Head of caudate nucleus (tissue), 42 donors: ENCODE data around the gene SLC6A18.

Experiments
- DNase-seq, 42 donors: peaks; one replicate each; pipeline versions ENCODE4 v3.0.0 to v3.0.0-alpha.2; 2020 to 2021; ENCODE audit warnings: mixed read lengths in 7 of 42
- intact Hi-C: fragments of 100-400 bp; cut with DNase I; formaldehyde crosslinking; loops from one replicate; pipeline ENCODE4 v1.15.0; 2022

Gene SLC6A18

DNA sequence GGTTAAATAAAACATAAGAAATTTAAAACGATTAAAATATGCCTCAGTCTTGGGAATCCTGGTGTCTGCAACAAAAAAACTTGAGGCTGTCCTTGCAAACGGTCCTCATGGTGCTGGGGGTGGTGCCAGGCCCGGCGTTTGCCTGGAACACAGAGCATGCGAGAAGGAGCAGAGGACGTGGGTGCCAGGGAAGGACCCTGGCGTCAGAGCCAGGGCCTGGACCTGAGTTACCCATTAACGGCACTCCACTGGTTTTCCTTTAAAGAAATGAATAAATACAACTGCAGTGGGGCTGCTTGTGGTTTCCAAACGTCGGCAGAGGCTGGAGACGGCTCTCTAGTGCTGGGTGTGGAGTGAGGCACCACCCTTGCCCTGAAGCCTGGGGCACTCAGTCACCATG, at the start of gene SLC6A18:
SLC6A18 (plus strand) TSS at position 301 of the 400 bp plus-strand sequence; CDS start at position 398, 97 bp downstream.
- no peak for DNase-seq
- intact Hi-C loops = no loop called here

DNA sequence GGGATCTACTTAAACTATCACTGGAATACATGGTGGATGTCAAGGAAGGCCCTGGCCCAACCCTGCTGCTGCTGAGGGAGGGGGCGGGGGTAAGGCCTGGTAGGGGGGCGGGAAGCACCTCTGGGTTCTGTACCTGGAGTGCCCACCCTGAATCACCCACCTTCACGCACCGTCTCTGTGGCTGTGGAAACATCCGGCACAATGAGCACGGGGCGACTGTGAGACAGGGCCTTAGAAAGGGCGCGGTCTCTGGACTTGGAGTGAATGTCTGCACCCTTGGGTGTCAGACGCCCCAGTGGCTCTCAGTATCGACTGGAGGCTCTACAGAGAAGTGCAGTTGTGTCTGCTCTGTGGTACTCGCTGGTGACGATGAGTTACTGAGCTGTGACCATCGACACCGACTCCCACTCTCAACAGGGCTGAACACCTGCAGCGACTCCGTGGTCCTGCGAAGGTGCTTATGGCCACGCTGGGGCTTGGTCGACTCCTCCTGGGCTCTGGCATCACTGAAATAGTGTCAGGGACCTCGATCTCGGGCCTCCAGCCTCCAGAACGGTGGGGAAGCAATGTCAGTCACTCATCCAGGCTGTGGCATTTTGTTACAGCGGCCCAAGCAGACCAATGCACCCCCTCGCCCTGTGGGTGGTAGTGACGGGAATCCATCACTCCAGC, 49.2 kb upstream of the SLC6A18 start:
- intact Hi-C loops = no loop called here
- peak in 4 of 42 donors; percentile 1 to 18 (median 7) for DNase-seq

DNA sequence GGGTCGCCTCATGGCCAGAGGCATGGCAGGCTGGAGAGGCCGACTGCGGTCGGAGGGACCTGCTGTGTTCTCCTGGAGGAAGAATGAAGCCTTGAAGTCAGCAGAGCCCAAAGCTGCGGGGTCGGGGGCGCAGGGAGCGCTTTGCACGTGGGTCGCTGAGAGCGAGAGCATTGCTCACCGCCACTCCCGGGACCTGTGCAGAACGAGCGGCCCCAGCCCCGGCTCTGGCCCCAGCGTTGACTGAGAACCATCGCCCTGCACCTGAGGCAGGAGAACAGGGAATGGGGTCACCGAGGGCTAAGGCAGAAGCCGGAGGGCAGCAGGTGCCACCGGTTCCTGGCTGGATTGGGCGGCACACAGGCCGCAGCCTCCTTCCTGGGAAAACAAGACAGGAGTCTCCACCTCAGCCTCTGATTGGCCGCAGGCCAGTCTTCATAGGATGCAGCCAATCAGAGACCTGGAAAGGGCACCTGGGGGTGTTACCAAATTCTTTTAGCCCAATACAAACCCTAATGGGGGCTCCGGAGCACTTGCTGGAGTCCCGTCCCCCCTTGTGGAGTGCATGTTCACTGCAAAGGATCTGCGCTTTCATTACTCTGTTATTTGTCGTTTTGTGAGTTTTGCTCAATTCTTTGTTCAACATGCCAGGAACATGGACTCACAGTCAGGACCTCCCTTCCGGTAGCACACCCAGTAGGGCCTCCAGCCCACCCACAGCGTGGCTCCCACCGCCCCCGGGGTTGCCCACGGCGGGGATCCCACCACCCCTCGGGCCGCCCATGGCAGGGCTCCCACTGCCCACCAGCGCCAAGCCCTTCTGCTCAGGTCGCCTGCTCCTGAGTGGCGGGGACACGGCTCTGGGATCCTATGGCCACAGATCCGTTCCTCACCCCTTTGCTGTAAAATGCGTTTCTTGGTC, 48.4 kb upstream of the SLC6A18 start:
- peak in 4 of 42 donors; percentile 2 to 24 (median 10) for DNase-seq
- intact Hi-C loops = no loop called here

GRCh38 chr5:1177826-1178528, 47.2 kb upstream of the SLC6A18 start:
- intact Hi-C loops = no loop called here

DNA sequence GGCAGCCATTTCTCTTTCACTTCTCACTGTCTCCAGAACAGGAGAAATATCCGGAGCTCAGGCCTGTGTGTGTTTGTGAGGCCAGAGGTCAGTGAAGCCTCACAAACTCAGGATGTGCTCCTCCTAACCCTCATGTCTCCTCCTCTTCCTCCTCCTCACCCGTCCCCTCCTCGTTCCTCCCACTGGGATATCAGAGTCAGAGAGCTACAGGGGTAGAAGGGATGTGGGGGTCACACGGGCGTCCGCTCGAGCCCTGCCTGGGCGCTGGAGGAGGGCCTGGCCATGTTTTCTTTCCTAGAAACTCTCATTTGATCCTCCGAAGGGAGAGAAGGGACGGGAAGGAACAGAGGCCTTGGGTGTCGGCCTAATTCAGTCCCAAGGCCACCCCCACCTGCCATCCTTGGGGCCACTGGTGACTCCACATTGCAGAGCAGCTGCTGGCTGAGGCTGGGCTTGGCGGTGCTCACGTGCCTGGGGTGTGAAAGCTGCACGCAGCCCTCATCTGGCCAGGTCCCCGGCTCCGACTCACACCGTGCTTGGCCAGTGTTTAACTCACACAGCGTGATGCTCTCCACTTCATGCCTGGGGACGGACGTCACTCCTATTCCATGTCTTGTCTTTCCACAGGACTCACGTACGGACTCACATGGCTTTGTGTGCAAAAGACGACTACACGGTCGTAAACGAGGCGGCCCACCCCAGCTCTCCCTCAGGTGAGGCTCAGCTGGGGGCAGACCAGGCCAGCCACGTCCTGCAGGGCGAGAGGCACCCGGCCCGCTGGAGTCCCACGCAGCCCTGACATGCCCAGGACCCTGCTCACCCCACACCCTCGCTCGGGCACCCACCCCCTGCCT, 46.4 kb upstream of the SLC6A18 start:
- peak in 2 of 42 donors; percentile 13 to 18 for DNase-seq
- intact Hi-C loops = no loop called here

More at GRCh38 chr5:1177826-1178528, 47.2 kb upstream of the SLC6A18 start:
- DNase-seq = peak in 4 of 42 donors; percentile 2 to 12 (median 8)

DNA sequence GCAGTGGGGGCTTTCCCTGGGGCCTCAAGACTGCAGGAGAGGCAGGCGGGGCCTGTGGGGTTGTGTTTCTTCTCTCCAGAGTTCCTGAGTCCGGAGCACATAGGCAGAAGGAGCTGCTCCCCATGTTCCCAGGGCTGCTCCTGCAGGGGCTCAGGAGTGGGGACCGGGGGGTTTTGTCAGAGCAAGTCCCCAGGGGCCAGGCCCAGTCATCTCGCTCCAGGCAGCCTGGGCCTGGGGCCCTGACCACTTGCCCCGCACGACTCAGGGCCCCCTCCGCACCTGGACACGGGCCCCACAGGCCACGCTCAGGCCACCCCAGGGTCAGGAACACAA, 45.8 kb upstream of the SLC6A18 start:
- intact Hi-C loops = no loop called here
- no peak for DNase-seq

- intact Hi-C loops = loop anchor here (10.0 kb wide), 1 partner anchor 165 kb away; the partner anchor contains the start of gene CLPTM1L
Observed at GRCh38 chr5:1180096-1180495, 45.1 kb upstream of the SLC6A18 start.

GRCh38 chr5:1180841-1181271, 44.3 kb upstream of the SLC6A18 start:
- peak in 3 of 42 donors; percentile 6 to 30 (median 13) for DNase-seq
- intact Hi-C loops = loop anchor here (10.0 kb wide), 1 partner anchor 164 kb away; the partner anchor contains the start of gene CLPTM1L

More at GRCh38 chr5:1180096-1180495, 45.1 kb upstream of the SLC6A18 start:
- peak in 1 of 42 donors; percentile 22 for DNase-seq

DNA sequence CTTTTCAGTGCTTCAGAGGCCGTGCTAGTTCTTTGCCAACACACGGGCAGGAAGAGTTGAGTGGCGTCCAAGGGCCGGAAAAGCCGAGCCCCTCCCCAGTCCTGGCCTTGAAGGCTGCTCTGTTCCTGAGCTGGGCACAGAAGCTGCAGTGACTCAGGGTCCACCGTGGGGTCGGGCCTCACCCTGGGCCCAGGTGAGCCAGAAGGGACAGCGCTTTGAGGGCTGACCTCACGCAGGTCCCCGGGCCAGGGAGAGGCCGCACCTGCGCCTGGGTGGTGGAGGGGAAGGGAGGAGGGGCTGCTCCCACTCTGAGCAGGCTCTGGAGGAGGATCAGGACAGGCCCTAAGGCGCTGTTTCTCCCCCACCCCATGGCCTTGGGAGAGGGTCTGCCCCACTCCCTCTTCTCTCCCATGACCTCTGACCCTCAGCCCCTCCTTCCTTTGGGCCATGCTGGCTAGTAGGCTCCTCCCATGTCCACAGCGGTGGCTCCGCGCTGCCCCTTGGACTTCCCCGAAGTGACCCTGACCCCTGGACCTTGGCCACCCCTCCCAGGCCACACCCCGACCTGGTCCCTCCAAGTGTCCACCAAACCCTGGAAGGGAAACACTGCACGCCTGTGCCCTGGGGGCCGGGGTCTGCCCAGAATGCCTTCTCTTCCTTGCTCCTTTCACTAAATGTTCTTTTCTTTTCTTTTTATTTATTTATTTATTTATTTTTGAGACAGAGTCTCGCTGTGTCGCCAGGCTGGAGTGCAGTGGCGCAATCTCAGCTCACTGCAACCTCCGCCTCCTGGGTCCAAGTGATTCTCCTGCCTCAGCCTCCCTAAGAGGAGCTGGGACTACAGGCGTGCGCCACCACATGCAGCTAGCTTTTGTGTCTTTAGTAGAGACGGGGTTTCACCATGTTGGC, 43.5 kb upstream of the SLC6A18 start:
- intact Hi-C loops = loop anchor here (10.0 kb wide), 1 partner anchor 163 kb away; the partner anchor contains the start of gene CLPTM1L

DNA sequence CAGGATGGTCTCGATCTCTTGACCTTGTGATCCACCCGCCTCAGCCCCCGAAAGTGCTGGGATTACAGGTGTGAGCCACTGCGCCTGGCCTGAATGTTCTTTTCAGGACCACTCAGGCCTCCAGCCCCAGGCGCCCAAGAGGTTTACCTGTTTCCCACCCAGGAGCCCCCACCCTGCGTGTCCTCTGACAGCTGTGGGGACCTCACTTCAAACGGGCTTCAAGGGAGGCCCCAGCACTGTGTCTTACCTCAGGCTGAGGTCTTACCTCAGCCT, 42.9 kb upstream of the SLC6A18 start:
- peak in 3 of 42 donors; percentile 6 to 32 (median 13) for DNase-seq
- intact Hi-C loops = loop anchor here (10.0 kb wide), 1 partner anchor 163 kb away; the partner anchor contains the start of gene CLPTM1L

More for the DNA sequence above, 43.5 kb upstream of the SLC6A18 start:
- peak in 6 of 42 donors; percentile 9 to 49 (median 19) for DNase-seq

DNA sequence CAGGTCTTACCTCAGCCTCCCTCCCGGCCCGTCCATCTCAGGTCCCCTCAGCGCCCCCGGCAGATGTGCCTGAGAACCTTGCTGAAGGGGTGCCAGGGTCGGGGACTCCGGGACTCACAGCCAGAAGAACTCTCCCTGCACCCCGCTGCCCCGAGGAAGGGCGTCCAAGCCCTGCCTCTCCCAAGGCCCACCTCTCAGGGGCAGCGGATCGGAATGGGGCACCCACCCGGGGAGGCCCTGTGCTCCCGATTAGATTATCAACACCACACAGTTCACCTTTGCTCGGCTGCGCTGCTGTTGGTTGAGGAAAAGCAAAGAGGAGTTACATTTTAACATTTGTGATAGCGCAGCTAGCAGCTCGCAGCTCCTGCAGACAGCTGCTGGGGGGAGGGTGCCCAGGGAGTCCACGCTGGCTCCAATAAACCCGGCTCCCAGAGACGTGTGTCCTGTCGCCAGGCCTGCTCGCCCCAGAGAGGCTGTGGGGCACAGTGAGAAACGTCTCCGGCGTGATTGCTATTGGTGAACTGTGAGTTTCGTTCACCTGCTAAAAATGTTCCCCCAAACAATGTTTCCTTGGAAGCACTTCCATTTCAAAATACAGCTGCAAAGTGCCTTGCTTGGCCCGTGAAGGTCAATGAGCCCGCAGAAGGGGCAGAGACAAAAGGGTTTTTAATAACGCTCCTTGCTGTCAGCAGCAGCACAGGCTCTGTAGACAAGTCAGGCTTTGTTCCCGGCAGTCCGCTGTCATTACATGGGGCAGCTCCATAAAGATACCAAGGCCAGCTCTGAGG, 42.4 kb upstream of the SLC6A18 start:
- intact Hi-C loops = loop anchor here (10.0 kb wide), 1 partner anchor 162 kb away; the partner anchor contains the start of gene CLPTM1L
- peak; percentile 38 to 90 (median 78) for DNase-seq

- DNase-seq = peak in 6 of 42 donors; percentile 14 to 80 (median 24)
- intact Hi-C loops = loop anchor here (10.0 kb wide), 1 partner anchor 161 kb away; the partner anchor contains the start of gene CLPTM1L
Observed at GRCh38 chr5:1183424-1184162, 41.6 kb upstream of the SLC6A18 start.

DNA sequence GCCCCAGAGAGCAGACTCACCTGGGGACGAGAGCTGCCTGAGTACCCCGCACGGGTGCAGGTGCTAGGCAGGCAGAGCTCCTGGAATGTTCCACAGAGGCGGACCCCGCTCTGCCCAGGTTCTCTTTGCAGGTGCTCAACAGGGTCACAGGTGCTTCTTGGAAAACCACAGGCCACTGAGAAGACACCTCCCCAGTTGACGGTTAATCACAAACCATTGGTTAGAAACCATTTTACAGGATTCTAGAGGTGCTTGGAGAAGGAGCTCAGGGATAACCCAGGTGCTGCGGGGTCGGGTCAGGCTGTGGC, 41.1 kb upstream of the SLC6A18 start:
- peak in 3 of 42 donors; percentile 4 to 18 (median 13) for DNase-seq
- intact Hi-C loops = loop anchor here (10.0 kb wide), 1 partner anchor 161 kb away; the partner anchor contains the start of gene CLPTM1L

- peak in 3 of 42 donors; percentile 2 to 27 (median 12) for DNase-seq
- intact Hi-C loops = loop anchor here (10.0 kb wide), 1 partner anchor 160 kb away; the partner anchor contains the start of gene CLPTM1L
Observed at GRCh38 chr5:1184481-1184880, 40.7 kb upstream of the SLC6A18 start.

GRCh38 chr5:1185038-1185627, 40.0 kb upstream of the SLC6A18 start:
- intact Hi-C loops = loop anchor here (10.0 kb wide), 1 partner anchor 160 kb away; the partner anchor contains the start of gene CLPTM1L
- DNase-seq = peak in 2 of 42 donors; percentile 1 to 12
